HEK293 (cell line): ENCODE measurements around the gene WDR91.

Experiments used
- BCL11A ChIP-seq: fragments of 450-650 bp; formaldehyde crosslinking; IDR thresholded peaks from 2 replicates; pipeline ENCODE4 v1.5.1; 2016; ENCODE audit warnings: low read depth, missing biosample characterization, missing genetic modification characterization
- BCL11B ChIP-seq: fragments of 450-650 bp; formaldehyde crosslinking; IDR thresholded peaks from 2 replicates; pipeline ENCODE4 v1.5.1; 2016; ENCODE audit warnings: low read depth, missing biosample characterization, missing genetic modification characterization
- EGR2 ChIP-seq: fragments of 450-650 bp; formaldehyde crosslinking; IDR thresholded peaks from 2 replicates; pipeline ENCODE4 v1.5.1; 2016; ENCODE audit warnings: low read depth, missing biosample characterization, missing genetic modification characterization
- FEZF1 ChIP-seq: fragments of 450-650 bp; formaldehyde crosslinking; IDR thresholded peaks from 2 replicates; pipeline ENCODE4 v1.5.1; 2016; ENCODE audit warnings: missing biosample characterization, missing genetic modification characterization
- GLIS1 ChIP-seq: fragments of 450-650 bp; formaldehyde crosslinking; IDR thresholded peaks from 2 replicates; pipeline ENCODE4 v1.5.1; 2016; ENCODE audit warnings: missing biosample characterization, missing genetic modification characterization
- RBAK ChIP-seq: fragments of 450-650 bp; formaldehyde crosslinking; IDR thresholded peaks from 2 replicates; pipeline ENCODE4 v1.5.1; 2016; ENCODE audit warnings: missing biosample characterization, missing genetic modification characterization
- ZBTB1 ChIP-seq: fragments of 450-650 bp; formaldehyde crosslinking; IDR thresholded peaks from 2 replicates; pipeline ENCODE4 v1.5.1; 2016; ENCODE audit warnings: missing biosample characterization, missing genetic modification characterization
- ZBTB20 ChIP-seq: fragments of 450-650 bp; formaldehyde crosslinking; IDR thresholded peaks from 2 replicates; pipeline ENCODE4 v1.5.1; 2016; ENCODE audit warnings: missing biosample characterization, missing genetic modification characterization
- ZBTB8A ChIP-seq: fragments of 450-650 bp; formaldehyde crosslinking; IDR thresholded peaks from 2 replicates; pipeline ENCODE4 v1.5.1; 2016; ENCODE audit warnings: missing biosample characterization, missing genetic modification characterization
- ZFP69B ChIP-seq: fragments of 450-650 bp; formaldehyde crosslinking; IDR thresholded peaks from 2 replicates; pipeline ENCODE4 v1.5.1; 2016; ENCODE audit warnings: missing biosample characterization, missing genetic modification characterization
- ZIC2 ChIP-seq: fragments of 450-650 bp; formaldehyde crosslinking; IDR thresholded peaks from 2 replicates; pipeline ENCODE4 v1.5.1; 2016; ENCODE audit warnings: missing biosample characterization, missing genetic modification characterization
- ZNF10 ChIP-seq: fragments of 450-650 bp; formaldehyde crosslinking; IDR thresholded peaks from 2 replicates; pipeline ENCODE4 v1.5.1; 2017; ENCODE audit warnings: missing biosample characterization, missing genetic modification characterization
- ZNF140 ChIP-seq: fragments of 450-650 bp; formaldehyde crosslinking; IDR thresholded peaks from 2 replicates; pipeline ENCODE4 v1.5.1; 2016; ENCODE audit warnings: missing biosample characterization, missing genetic modification characterization
- ZNF211 ChIP-seq: fragments of 450-650 bp; formaldehyde crosslinking; IDR thresholded peaks from 2 replicates; pipeline ENCODE4 v1.5.1; 2016; ENCODE audit warnings: low read depth, missing biosample characterization, missing genetic modification characterization
- ZNF350 ChIP-seq: fragments of 450-650 bp; formaldehyde crosslinking; IDR thresholded peaks from 2 replicates; pipeline ENCODE4 v1.5.0; 2017; ENCODE audit warnings: missing biosample characterization, mild to moderate bottlenecking, missing genetic modification characterization
- ZNF37A ChIP-seq: fragments of 450-650 bp; IDR thresholded peaks from 2 replicates; pipeline ENCODE4 v1.5.1; 2018; ENCODE audit warnings: missing biosample characterization, missing genetic modification characterization
- ZNF423 ChIP-seq: fragments of 450-650 bp; formaldehyde crosslinking; IDR thresholded peaks from 2 replicates; pipeline ENCODE4 v1.5.1; 2016; ENCODE audit warnings: missing biosample characterization, missing genetic modification characterization
- ZNF549 ChIP-seq: fragments of 450-650 bp; IDR thresholded peaks from 2 replicates; pipeline ENCODE4 v1.5.1; 2018; ENCODE audit warnings: missing biosample characterization, missing genetic modification characterization, mild to moderate bottlenecking, inconsistent platforms, moderate library complexity
- ZNF558 ChIP-seq: fragments of 450-650 bp; formaldehyde crosslinking; IDR thresholded peaks from 2 replicates; pipeline ENCODE4 v1.5.1; 2016; ENCODE audit warnings: missing biosample characterization, missing genetic modification characterization
- ZNF621 ChIP-seq: fragments of 450-650 bp; formaldehyde crosslinking; IDR thresholded peaks from 2 replicates; pipeline ENCODE4 v1.5.1; 2017; ENCODE audit warnings: missing biosample characterization, missing genetic modification characterization
- ZSCAN16 ChIP-seq: fragments of 450-650 bp; formaldehyde crosslinking; IDR thresholded peaks from 2 replicates; pipeline ENCODE4 v1.5.1; 2016; ENCODE audit warnings: missing biosample characterization, missing genetic modification characterization
- ZSCAN30 ChIP-seq: fragments of 450-650 bp; IDR thresholded peaks from 2 replicates; pipeline ENCODE4 v1.5.1; 2018; ENCODE audit warnings: missing biosample characterization, mild to moderate bottlenecking, missing genetic modification characterization, moderate library complexity
- TF ChIP-seq, protein P1 (sequence below): fragments of 450-650 bp; formaldehyde crosslinking; IDR thresholded peaks from 2 replicates; pipeline ENCODE4 v1.5.1; 2016; ENCODE audit warnings: missing biosample characterization, missing genetic modification characterization
- TF ChIP-seq, protein P2 (sequence below): fragments of 450-650 bp; formaldehyde crosslinking; IDR thresholded peaks from 2 replicates; pipeline ENCODE4 v1.5.1; 2017; ENCODE audit warnings: missing biosample characterization, missing genetic modification characterization
- TF ChIP-seq, protein P3 (sequence below): fragments of 450-650 bp; formaldehyde crosslinking; IDR thresholded peaks from 2 replicates; pipeline ENCODE4 v1.5.1; 2017; ENCODE audit warnings: missing biosample characterization, missing genetic modification characterization
- TF ChIP-seq, protein P4 (sequence below): fragments of 450-650 bp; formaldehyde crosslinking; IDR thresholded peaks from 2 replicates; pipeline ENCODE4 v1.5.1; 2016; ENCODE audit warnings: missing biosample characterization, missing genetic modification characterization
- TF ChIP-seq, protein P5 (sequence below): fragments of 450-650 bp; formaldehyde crosslinking; IDR thresholded peaks from 2 replicates; pipeline ENCODE4 v1.5.1; 2016; ENCODE audit warnings: missing biosample characterization, missing genetic modification characterization
- TF ChIP-seq, protein P6 (sequence below): fragments of 450-650 bp; formaldehyde crosslinking; IDR thresholded peaks from 2 replicates; pipeline ENCODE4 v1.5.1; 2016; ENCODE audit warnings: missing biosample characterization, missing genetic modification characterization

Gene WDR91

DNA sequence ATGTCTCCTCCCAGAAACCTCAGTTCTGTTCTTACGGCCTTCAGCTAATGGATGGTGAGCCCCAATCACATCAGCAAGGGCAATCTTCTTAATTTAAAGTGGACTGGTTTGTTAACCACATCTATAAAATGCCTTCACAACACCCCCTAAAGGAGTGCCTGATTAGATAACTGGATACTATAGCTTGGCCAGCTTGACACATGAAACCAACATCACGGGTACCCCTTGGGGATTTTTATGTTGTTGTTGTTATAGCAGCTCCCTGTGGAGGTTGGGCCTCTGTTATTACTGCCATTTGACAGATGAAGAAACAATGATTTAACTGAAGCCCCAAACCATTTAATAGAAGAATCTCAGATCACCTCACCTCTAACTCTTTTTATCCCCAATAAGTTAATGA, 49.1 kb upstream of the WDR91 start (continued):
- TF ChIP-seq, protein P1, sequence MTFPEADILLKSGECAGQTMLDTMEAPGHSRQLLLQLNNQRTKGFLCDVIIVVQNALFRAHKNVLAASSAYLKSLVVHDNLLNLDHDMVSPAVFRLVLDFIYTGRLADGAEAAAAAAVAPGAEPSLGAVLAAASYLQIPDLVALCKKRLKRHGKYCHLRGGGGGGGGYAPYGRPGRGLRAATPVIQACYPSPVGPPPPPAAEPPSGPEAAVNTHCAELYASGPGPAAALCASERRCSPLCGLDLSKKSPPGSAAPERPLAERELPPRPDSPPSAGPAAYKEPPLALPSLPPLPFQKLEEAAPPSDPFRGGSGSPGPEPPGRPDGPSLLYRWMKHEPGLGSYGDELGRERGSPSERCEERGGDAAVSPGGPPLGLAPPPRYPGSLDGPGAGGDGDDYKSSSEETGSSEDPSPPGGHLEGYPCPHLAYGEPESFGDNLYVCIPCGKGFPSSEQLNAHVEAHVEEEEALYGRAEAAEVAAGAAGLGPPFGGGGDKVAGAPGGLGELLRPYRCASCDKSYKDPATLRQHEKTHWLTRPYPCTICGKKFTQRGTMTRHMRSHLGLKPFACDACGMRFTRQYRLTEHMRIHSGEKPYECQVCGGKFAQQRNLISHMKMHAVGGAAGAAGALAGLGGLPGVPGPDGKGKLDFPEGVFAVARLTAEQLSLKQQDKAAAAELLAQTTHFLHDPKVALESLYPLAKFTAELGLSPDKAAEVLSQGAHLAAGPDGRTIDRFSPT (tag by site-specific recombination) = no peak
- TF ChIP-seq BCL11B (tag by site-specific recombination) = no peak
- TF ChIP-seq GLIS1 (tag by site-specific recombination) = peak; percentile 86
- no peak for TF ChIP-seq RBAK (tag by site-specific recombination)
- no peak for TF ChIP-seq EGR2 (tag by site-specific recombination)
- no peak for TF ChIP-seq ZNF37A (tag by site-specific recombination)
- no peak for TF ChIP-seq ZNF211
- TF ChIP-seq, protein P2, sequence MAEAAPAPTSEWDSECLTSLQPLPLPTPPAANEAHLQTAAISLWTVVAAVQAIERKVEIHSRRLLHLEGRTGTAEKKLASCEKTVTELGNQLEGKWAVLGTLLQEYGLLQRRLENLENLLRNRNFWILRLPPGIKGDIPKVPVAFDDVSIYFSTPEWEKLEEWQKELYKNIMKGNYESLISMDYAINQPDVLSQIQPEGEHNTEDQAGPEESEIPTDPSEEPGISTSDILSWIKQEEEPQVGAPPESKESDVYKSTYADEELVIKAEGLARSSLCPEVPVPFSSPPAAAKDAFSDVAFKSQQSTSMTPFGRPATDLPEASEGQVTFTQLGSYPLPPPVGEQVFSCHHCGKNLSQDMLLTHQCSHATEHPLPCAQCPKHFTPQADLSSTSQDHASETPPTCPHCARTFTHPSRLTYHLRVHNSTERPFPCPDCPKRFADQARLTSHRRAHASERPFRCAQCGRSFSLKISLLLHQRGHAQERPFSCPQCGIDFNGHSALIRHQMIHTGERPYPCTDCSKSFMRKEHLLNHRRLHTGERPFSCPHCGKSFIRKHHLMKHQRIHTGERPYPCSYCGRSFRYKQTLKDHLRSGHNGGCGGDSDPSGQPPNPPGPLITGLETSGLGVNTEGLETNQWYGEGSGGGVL = no peak
- no peak for TF ChIP-seq ZNF140
- TF ChIP-seq BCL11A (tag by site-specific recombination) = no peak
- peak; percentile 87 for TF ChIP-seq ZSCAN30 (tag by site-specific recombination)
- TF ChIP-seq ZNF621 (tag by site-specific recombination) = no peak
- TF ChIP-seq ZNF549 (tag by site-specific recombination) = no peak
- peak; percentile 61; the same call in 1 of the 2 replicates for TF ChIP-seq ZBTB8A (tag by site-specific recombination)
- TF ChIP-seq, protein P3, sequence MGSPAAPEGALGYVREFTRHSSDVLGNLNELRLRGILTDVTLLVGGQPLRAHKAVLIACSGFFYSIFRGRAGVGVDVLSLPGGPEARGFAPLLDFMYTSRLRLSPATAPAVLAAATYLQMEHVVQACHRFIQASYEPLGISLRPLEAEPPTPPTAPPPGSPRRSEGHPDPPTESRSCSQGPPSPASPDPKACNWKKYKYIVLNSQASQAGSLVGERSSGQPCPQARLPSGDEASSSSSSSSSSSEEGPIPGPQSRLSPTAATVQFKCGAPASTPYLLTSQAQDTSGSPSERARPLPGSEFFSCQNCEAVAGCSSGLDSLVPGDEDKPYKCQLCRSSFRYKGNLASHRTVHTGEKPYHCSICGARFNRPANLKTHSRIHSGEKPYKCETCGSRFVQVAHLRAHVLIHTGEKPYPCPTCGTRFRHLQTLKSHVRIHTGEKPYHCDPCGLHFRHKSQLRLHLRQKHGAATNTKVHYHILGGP (tag by site-specific recombination) = no peak
- TF ChIP-seq ZFP69B (tag by site-specific recombination) = peak; percentile 83
- TF ChIP-seq ZNF558 = no peak; the same call in 1 of the 2 replicates
- TF ChIP-seq ZNF423 = peak; percentile 83
- no peak for TF ChIP-seq ZBTB20 (tag by site-specific recombination)
- TF ChIP-seq, protein P4, sequence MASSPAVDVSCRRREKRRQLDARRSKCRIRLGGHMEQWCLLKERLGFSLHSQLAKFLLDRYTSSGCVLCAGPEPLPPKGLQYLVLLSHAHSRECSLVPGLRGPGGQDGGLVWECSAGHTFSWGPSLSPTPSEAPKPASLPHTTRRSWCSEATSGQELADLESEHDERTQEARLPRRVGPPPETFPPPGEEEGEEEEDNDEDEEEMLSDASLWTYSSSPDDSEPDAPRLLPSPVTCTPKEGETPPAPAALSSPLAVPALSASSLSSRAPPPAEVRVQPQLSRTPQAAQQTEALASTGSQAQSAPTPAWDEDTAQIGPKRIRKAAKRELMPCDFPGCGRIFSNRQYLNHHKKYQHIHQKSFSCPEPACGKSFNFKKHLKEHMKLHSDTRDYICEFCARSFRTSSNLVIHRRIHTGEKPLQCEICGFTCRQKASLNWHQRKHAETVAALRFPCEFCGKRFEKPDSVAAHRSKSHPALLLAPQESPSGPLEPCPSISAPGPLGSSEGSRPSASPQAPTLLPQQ (tag by site-specific recombination) = peak; percentile 90
- TF ChIP-seq FEZF1 (tag by site-specific recombination) = peak; percentile 98
- TF ChIP-seq ZIC2 = peak; percentile 84
- TF ChIP-seq ZNF350 (tag by site-specific recombination) = no peak
- TF ChIP-seq ZNF10 = peak; percentile 58
- TF ChIP-seq ZBTB1 (tag by site-specific recombination) = no peak
- TF ChIP-seq, protein P5, sequence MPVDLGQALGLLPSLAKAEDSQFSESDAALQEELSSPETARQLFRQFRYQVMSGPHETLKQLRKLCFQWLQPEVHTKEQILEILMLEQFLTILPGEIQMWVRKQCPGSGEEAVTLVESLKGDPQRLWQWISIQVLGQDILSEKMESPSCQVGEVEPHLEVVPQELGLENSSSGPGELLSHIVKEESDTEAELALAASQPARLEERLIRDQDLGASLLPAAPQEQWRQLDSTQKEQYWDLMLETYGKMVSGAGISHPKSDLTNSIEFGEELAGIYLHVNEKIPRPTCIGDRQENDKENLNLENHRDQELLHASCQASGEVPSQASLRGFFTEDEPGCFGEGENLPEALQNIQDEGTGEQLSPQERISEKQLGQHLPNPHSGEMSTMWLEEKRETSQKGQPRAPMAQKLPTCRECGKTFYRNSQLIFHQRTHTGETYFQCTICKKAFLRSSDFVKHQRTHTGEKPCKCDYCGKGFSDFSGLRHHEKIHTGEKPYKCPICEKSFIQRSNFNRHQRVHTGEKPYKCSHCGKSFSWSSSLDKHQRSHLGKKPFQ (tag by site-specific recombination) = peak; percentile 40; the same call in 1 of the 2 replicates
- TF ChIP-seq ZSCAN16 (tag by site-specific recombination) = 0 out of 2 replicates have a peak, but pooled peaks have one; percentile 19
- TF ChIP-seq, protein P6, sequence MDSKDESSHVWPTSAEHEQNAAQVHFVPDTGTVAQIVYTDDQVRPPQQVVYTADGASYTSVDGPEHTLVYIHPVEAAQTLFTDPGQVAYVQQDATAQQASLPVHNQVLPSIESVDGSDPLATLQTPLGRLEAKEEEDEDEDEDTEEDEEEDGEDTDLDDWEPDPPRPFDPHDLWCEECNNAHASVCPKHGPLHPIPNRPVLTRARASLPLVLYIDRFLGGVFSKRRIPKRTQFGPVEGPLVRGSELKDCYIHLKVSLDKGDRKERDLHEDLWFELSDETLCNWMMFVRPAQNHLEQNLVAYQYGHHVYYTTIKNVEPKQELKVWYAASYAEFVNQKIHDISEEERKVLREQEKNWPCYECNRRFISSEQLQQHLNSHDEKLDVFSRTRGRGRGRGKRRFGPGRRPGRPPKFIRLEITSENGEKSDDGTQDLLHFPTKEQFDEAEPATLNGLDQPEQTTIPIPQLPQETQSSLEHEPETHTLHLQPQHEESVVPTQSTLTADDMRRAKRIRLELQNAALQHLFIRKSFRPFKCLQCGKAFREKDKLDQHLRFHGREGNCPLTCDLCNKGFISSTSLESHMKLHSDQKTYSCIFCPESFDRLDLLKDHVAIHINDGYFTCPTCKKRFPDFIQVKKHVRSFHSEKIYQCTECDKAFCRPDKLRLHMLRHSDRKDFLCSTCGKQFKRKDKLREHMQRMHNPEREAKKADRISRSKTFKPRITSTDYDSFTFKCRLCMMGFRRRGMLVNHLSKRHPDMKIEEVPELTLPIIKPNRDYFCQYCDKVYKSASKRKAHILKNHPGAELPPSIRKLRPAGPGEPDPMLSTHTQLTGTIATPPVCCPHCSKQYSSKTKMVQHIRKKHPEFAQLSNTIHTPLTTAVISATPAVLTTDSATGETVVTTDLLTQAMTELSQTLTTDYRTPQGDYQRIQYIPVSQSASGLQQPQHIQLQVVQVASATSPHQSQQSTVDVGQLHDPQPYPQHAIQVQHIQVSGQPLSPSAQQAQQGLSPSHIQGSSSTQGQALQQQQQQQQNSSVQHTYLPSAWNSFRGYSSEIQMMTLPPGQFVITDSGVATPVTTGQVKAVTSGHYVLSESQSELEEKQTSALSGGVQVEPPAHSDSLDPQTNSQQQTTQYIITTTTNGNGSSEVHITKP (tag by site-specific recombination) = 0 out of 2 replicates have a peak, but pooled peaks have one; percentile 14
